HG03060 (cell line): Measurements from ENCODE around the gene RNASE1.
"Not testable (repeated sequence)": the region's sequence is repeated elsewhere in the genome, so short reads cannot be mapped to it uniquely, and the experiment has no call there.

Experiments
- ATAC-seq: cut with Tn5 transposase; IDR thresholded peaks from one replicate; pipeline ENCODE4 v1.9.1; 2021; ENCODE audit warnings: low read depth, moderate number of reproducible peaks; ENCODE audit not compliant: unreplicated experiment

RNASE1 gene

DNA sequence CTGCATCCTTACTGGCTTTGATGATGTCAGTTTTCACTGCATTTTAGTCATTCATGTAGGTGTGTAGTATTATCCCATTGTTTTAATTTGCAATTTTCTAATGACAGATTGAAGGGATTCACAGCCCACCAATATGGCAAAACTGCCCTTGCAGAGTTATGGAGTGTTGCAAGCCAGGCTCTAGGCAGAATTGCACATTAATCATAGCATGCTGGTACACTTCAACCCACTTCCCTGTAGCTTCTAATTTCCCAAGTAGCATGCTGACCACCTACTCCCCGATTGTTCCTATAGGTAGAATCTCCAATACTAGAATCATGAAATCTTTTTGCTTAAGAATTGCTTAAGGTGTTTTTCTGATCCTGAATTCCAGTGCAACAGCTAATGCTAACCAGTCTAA, 26.7 kb downstream of the RNASE1 start:
- no peak for ATAC-seq

DNA sequence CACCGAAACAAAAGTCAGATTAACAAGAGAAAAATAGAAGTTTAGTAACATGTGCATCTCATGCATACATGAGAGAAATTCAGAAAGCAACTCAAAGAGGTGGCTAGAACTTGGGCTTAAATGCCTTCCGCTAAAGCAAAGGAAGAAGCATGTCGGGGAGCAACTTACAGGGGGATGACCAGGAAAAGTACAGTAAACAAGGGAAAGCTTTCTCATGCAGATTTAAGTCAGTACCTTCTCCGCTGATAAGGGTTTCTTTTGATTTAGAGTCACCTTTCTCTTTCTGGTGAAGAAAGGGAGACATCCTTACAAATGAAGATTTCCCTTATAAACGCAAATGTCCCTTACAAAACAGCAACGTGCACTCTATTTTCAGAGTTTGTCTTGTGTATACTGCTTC, 27.6 kb downstream of the RNASE1 start:
- ATAC-seq, result no peak

DNA sequence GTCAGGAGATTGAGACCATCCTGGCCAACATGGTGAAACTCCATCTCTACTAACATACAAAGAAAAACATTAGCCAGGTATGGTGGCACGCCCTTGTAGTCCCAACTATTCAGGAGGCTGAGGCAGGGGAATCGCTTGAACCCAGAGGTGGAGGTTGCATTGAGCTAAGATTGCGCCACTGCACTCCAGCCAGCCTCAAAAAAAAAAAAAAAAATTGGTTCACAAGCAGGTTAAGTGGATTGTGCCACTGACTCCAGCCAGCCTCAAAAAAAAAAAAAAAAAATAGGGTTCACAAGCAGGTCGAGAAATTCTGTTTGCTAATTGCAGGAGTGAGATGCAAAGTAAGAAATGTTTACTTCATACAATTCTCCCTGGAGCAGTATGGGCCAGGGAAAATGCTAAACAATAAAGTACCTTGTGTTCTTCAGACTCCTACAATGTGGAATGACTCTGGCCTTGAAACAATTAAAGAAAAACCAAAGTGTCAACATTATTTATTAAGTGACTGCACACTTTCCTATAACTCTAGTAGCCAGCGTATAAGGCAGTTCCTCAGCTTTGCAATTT, 28.3 kb downstream of the RNASE1 start:
- no peak for ATAC-seq

DNA sequence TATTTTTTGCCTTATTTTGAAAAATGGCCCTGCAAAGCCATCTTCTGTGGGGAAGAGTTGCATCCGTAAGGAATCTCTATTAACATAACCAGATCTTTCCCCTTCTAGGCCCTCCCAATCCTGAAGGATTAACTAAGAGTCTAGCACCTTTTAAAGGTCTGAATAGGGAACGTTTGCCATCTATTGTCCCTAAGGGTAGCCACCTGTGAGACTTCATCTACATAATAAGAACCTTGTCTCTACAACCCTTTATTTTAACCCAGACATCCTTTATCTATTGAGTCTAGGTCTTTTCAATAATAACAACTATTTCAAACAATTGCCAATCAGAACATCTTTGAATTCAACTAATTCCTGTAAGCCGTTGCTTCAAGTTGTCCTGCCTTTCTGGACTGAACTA, 30.0 kb downstream of the RNASE1 start:
- ATAC-seq, result no peak

DNA sequence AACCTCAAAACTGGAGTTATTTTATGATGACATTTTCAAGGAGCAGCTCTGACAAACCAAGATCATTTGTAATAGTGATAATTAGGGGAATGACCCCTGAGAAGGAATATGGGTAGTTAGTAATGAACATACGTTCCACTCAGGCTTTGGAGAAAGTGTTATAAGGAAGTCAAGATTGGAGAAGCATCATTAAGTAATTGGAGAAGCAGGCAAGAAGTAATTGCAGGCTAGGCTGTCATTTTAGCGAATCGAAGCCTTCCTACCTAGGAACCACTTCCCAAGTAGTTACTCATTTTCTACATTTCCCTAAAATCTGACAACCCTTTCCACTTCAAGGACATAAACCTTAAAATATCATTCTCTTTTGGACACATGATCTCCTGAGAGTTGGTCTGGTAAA, 33.2 kb downstream of the RNASE1 start:
- no peak for ATAC-seq

DNA sequence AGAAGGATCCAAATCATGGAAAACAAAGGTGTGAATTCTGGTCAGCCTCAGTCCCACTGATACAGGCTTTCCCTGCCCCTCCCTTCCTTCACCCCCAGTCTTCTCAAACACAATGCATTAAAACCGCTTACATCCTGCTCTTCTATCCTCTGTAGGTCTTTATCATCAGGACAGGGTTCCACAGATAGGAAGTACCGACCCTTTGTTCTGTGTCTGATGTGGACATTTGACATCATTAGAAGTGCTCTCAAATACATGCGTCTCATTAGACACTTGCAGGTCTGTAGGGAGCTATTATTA, 34.1 kb downstream of the RNASE1 start:
- no peak for ATAC-seq

DNA sequence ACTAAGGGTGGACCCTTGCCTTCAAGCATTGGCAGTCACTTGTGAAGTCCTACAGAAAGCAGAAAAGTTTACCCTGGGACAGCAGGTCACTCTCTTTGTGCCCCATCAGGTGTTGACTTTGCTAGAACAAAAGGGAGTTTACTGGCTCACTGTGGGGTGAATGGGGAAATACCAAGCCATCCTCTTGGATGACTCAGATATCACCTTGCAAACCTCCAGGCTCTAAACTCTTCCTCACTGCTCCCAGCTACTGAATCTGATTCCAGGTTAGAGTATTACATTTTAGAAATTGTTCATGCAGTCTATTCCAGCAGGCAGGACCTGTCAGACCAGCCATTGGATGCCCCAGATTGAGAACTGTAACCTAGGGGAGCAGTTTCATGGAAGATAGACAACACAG, 41.7 kb downstream of the RNASE1 start:
- no peak for ATAC-seq

DNA sequence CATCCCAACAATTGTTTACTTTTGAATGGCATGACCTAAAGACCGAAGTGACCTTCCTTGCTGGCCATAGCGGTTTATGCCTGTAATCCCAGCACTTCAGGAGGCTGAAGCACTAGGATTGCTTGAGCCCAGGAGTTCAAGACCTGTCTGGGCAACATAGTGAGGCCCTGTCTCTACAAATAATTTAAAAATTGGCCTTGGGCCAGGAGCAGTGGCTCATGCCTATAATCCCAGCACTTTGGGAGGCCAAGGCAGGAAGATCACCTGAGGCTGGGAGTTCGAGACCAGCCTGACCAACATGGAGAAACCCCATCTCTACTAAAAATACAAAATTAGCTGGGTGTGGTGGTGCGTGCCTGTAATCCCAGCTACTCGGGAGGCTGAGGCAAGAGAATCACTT, 43.2 kb downstream of the RNASE1 start:
- ATAC-seq, result not testable (repeated sequence)

DNA sequence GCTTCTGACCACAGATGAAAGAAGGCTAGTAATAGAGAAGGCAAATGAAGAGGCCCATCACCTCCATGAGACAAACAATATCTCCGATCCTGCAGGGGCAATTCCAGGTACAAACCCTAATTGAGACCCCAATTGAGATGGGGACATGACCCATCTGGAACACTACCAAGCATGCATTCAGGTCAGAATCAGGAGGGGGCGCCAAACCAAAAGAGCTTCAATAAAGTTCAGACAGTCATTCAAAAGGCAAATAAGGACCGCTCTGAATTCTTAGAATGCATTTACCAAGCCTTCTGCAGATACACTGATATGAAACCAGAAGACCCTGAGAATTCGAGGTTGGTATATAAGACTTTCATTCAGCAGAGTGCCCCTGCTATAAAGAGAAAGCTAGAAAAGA, 44.7 kb downstream of the RNASE1 start:
- no peak for ATAC-seq

DNA sequence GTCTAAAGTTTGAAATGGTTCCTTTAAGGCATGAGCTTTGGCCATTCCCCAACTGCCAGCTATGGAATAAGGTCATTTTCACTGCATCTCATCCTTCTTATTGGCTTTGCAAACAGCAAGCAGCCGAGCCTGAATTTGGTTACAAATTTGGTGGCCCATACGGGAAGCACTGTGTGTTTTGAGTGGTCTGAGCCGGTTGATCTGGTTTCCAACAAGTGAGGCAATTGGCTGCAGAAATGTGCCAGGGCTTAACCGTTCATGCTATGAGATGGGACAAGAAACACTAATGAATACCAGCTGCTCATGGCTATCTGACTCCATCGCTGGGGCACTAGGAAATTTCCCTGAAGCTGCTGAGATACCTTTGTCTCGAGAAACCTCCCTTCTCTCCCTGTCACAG, 47.6 kb downstream of the RNASE1 start:
- no peak for ATAC-seq

DNA sequence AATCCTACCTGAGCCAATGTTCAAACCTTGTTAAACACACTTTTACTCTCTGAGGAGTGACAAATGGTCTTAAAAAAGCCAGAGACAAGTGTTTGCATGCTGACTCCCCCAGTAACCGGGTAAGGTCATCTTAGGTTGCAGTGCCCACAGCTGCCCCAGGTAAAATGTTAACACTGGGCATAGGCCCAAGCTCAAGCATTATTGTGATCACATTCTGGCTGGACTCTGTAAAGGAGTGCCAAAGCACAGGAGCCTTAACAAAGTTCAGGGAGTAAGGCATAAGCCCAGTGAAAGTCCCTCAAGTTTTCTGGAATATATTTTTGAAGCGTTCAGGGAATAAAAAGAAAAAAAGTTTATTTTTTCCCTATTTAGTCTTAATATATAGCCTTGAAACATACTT, 48.3 kb downstream of the RNASE1 start:
- no peak for ATAC-seq

DNA sequence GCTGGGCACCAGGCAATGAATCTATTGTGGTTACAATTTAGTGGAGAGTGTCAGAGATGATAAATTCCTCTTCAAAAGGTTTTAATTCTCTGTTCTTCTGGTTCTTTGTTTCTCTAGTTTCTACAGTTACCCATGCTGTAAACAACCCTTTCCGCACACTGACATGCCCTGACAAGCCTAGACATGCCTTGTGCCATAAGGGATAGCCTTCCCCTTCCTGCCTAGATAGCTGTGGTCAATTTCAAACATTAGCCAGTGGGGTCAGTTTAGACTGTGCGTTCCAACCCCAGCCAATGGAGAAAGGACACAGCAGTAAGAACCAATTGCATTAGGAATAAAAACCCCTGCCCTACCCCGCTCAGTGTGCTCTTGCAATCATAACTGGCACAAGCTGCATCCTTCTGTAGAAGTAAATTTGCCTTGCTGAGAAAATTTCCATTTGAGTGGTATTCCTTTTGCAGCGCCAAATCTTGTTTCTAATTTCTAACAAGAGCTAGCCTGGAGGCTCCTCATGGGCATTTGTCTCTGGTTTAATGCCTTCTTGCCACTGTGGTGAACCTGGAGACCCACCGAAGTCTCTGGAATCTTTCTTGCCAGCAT, 50.6 kb downstream of the RNASE1 start:
- ATAC-seq, result no peak
